ENCODE data around the gene TOR1A. TPM values are rescaled to one million over a fixed set of nuclear protein-coding genes. Genes with fewer than 3 reads are reported as not detected.

TOR1A gene
- total RNA-seq, 1 experiment from 2014 or later, result 36.3 TPM

GRCh38 chr9:129865668-129866320, 41.9 kb upstream of the TOR1A start:
- no peaks in the 10 kb centered on the region for H3K27me3 Mint-ChIP-seq (ENCODE audit: unreplicated experiment)
- CTCF ChIA-PET, result no interaction called here
- no peak for DNase-seq
- H3K4me1 Mint-ChIP-seq (ENCODE audit: low read depth, unreplicated experiment), result no peaks in the 10 kb centered on the region
- H3K36me3 Mint-ChIP-seq (ENCODE audit: insufficient read depth, unreplicated experiment), result peaks cover 8% of the 10 kb centered on the region
- TF ChIP-seq CTCF (IDR thresholded peaks at IDR 0.05; ENCODE audit: unreplicated experiment), result no peak
- no peaks in the 10 kb centered on the region for H3K9me3 Mint-ChIP-seq (ENCODE audit: low read depth, unreplicated experiment)
- no TSS peak for BruUV-seq (replicated peaks)
- intact Hi-C loops (cut with micrococcal nuclease; ENCODE audit: unreplicated experiment), result no loop called here
- no peak overlapping the region for H3K27ac Mint-ChIP-seq (ENCODE audit: unreplicated experiment)
- no peak overlapping the region for H3K4me3 Mint-ChIP-seq (ENCODE audit: low read depth, unreplicated experiment)

- H3K27me3 Mint-ChIP-seq (ENCODE audit: unreplicated experiment), result no peaks in the 10 kb centered on the region
- no TSS peak for BruUV-seq (replicated peaks)
- TF ChIP-seq CTCF (IDR thresholded peaks at IDR 0.05; ENCODE audit: unreplicated experiment), result no peak
- intact Hi-C loops (cut with micrococcal nuclease; ENCODE audit: unreplicated experiment), result no loop called here
- CTCF ChIA-PET, result no interaction called here
- H3K9me3 Mint-ChIP-seq (ENCODE audit: low read depth, unreplicated experiment), result no peaks in the 10 kb centered on the region
- no peak overlapping the region for H3K4me3 Mint-ChIP-seq (ENCODE audit: low read depth, unreplicated experiment)
- H3K27ac Mint-ChIP-seq (ENCODE audit: unreplicated experiment), result no peak overlapping the region
- H3K36me3 Mint-ChIP-seq (ENCODE audit: insufficient read depth, unreplicated experiment), result peaks cover 8% of the 10 kb centered on the region
- no peaks in the 10 kb centered on the region for H3K4me1 Mint-ChIP-seq (ENCODE audit: low read depth, unreplicated experiment)
- no peak for DNase-seq
Measured at GRCh38 chr9:129864991-129865647, 41.2 kb upstream of the TOR1A start.

- no TSS peak for BruUV-seq (replicated peaks)
- Mint-ChIP-seq H3K36me3 (ENCODE audit: insufficient read depth, unreplicated experiment) (peaks cover 8% of the 10 kb centered on the region), H3K4me1 (ENCODE audit: low read depth, unreplicated experiment) (no peaks in the 10 kb centered on the region), H3K9me3 (ENCODE audit: low read depth, unreplicated experiment) (no peaks in the 10 kb centered on the region), H3K27me3 (ENCODE audit: unreplicated experiment) (no peaks in the 10 kb centered on the region), H3K4me3 (ENCODE audit: low read depth, unreplicated experiment) (no peak overlapping the region), H3K27ac (ENCODE audit: unreplicated experiment) (no peak overlapping the region)
- CTCF ChIA-PET, result no interaction called here
- intact Hi-C loops (cut with micrococcal nuclease; ENCODE audit: unreplicated experiment), result no loop called here
- no peak for DNase-seq
- no peak for TF ChIP-seq CTCF (IDR thresholded peaks at IDR 0.05; ENCODE audit: unreplicated experiment)
Measured at GRCh38 chr9:129863059-129863690, 39.2 kb upstream of the TOR1A start.

GRCh38 chr9:129861447-129861827, 37.5 kb upstream of the TOR1A start:
- TF ChIP-seq CTCF (IDR thresholded peaks at IDR 0.05; ENCODE audit: unreplicated experiment), result no peak
- no peaks in the 10 kb centered on the region for H3K27me3 Mint-ChIP-seq (ENCODE audit: unreplicated experiment)
- H3K4me1 Mint-ChIP-seq (ENCODE audit: low read depth, unreplicated experiment), result no peaks in the 10 kb centered on the region
- H3K27ac Mint-ChIP-seq (ENCODE audit: unreplicated experiment), result no peak overlapping the region
- CTCF ChIA-PET, result no interaction called here
- DNase-seq, result no peak
- no peaks in the 10 kb centered on the region for H3K9me3 Mint-ChIP-seq (ENCODE audit: low read depth, unreplicated experiment)
- H3K36me3 Mint-ChIP-seq (ENCODE audit: insufficient read depth, unreplicated experiment), result peaks cover 8% of the 10 kb centered on the region
- intact Hi-C loops (cut with micrococcal nuclease; ENCODE audit: unreplicated experiment), result no loop called here
- H3K4me3 Mint-ChIP-seq (ENCODE audit: low read depth, unreplicated experiment), result no peak overlapping the region
- no TSS peak for BruUV-seq (replicated peaks)

All from Calu3 (cell line).